Hepatocyte (in vitro differentiated cells): ENCODE measurements around the gene MINAR2. TPM values are rescaled to one million over a fixed set of nuclear protein-coding genes. Genes with fewer than 3 reads are reported as not detected.

Experiments used
- DNase-seq: peaks from one replicate; pipeline ENCODE4 v3.0.0-alpha.2; 2016; ENCODE audit warnings: low spot score
- H2AFZ ChIP-seq: fragments of 200-600 bp; sonication (generic); 2 replicates; pipeline ENCODE4 v1.6.0; 2016; ENCODE audit warnings: antibody characterized with exemption, mild to moderate bottlenecking
- H3K27ac ChIP-seq: fragments of 200-600 bp; sonication (generic); 2 replicates; pipeline ENCODE4 v1.5.1; 2016; ENCODE audit warnings: mild to moderate bottlenecking
- H3K27me3 ChIP-seq: fragments of 200-600 bp; sonication (generic); 2 replicates; pipeline ENCODE4 v1.6.1; 2016
- H3K36me3 ChIP-seq: fragments of 200-600 bp; sonication (generic); replicated peaks from 2 replicates; pipeline ENCODE4 v1.5.1; 2016; ENCODE audit warnings: low read depth; ENCODE audit not compliant: insufficient read depth
- H3K4me1 ChIP-seq: fragments of 200-600 bp; sonication (generic); 2 replicates; pipeline ENCODE4 v1.5.1; 2016; ENCODE audit warnings: mild to moderate bottlenecking, moderate library complexity; ENCODE audit not compliant: insufficient read depth
- H3K4me2 ChIP-seq: fragments of 200-600 bp; sonication (generic); 2 replicates; pipeline ENCODE4 v1.6.0; 2016
- H3K4me3 ChIP-seq: fragments of 200-600 bp; sonication (generic); 2 replicates; pipeline ENCODE4 v1.5.1; 2016; ENCODE audit warnings: mild to moderate bottlenecking
- H3K79me2 ChIP-seq: fragments of 200-600 bp; sonication (generic); 2 replicates; pipeline ENCODE4 v1.6.0; 2017; ENCODE audit warnings: mild to moderate bottlenecking
- H3K9me2 ChIP-seq: fragments of 200-600 bp; sonication (generic); replicated peaks from 2 replicates; pipeline ENCODE4 v1.6.0; 2017; ENCODE audit warnings: mild to moderate bottlenecking; ENCODE audit not compliant: insufficient read depth
- H3K9me3 ChIP-seq: fragments of 200-600 bp; sonication (generic); 2 replicates; pipeline ENCODE4 v1.5.1; 2016; ENCODE audit warnings: low read depth, mild to moderate bottlenecking
- H4K20me1 ChIP-seq: fragments of 200-600 bp; sonication (generic); 2 replicates; pipeline ENCODE4 v1.6.0; 2016; ENCODE audit warnings: mild to moderate bottlenecking; ENCODE audit not compliant: insufficient read depth, poor library complexity, severe bottlenecking
- CTCF ChIP-seq: fragments of 200-600 bp; sonication (generic); IDR thresholded peaks from 2 replicates; pipeline ENCODE4 v1.5.1; 2016; ENCODE audit warnings: antibody characterized with exemption, mild to moderate bottlenecking; ENCODE audit not compliant: poor library complexity
- EZH2 ChIP-seq: fragments of 200-600 bp; sonication (generic); IDR thresholded peaks from 2 replicates; pipeline ENCODE4 v1.6.1; 2016; ENCODE audit warnings: antibody characterized with exemption, mild to moderate bottlenecking, borderline replicate concordance
- EZH2phosphoT487 ChIP-seq: fragments of 200-600 bp; sonication (generic); IDR thresholded peaks from one replicate; pipeline ENCODE4 v1.6.1; 2018; ENCODE audit warnings: antibody characterized with exemption, mild to moderate bottlenecking, low read depth, moderate library complexity; ENCODE audit not compliant: unreplicated experiment, severe bottlenecking
- WGBS: methylation state at CpG from one replicate; pipeline ENCODE4 v1.1.6; 2016; ENCODE audit warnings: low lambda C conversion rate; ENCODE audit errors: missing lambda C conversion rate; 5-methylcytosine and 5-hydroxymethylcytosine counted together
- polyA plus RNA-seq: library from polyadenylated mRNA; unstranded; fragments of >200 nt; fragmentation: Nextera tagmentation; extraction: Ambion mirVana; gene quantifications from 2 replicates; pipeline ENCODE4 v1.2.1, GENCODE V29; 2016
- total RNA-seq: library from RNA; depleted of rRNA; stranded (reverse); fragments of >200 nt; gene quantifications from 2 replicates; pipeline ENCODE4 v1.2.3, GENCODE V29; 2014

The MINAR2 gene
- total and polyA plus RNA-seq, 2 experiments from 2014 or later, result 0.08 TPM; not detected in 1

- no peaks in the 10 kb centered on the region for H3K9me3 ChIP-seq
- 88% methylated on average over 1 of the region's 1 CpG for WGBS
Observed at GRCh38 chr5:129748913-129749880, 1.3 kb downstream of the MINAR2 start.

DNA sequence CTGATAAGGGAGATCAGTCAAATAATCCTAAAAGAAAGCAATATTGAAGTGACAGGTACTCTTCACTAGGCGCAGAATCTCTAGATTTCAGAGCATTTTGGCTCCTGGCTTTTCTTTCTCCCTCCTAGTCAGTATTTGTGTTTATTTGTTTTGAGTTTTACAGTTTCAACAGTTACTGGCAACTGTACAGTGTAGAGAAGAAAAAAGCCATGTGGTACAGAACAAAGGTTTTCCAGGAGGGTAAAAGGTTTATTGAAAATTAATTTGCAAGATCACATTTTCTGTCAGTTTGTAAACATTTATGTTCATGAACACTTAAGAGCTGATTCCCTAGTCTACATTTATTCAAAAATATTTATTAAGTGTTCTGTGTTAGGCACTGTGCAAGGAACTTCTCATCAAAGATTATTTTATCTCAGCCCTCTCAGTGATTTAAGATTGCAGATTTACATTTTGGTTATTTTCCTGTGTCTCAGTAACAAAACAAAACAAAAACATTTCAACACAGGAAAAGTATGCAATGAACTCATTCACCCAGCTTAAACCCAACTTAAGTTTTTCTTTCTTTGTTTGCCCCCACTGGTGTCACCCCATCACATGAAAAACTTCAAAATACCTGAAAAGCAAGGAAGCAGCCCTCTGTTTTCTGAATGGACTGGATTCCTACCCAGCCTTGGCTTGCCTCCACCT, 12.9 kb downstream of the MINAR2 start:
- Histone ChIP-seq H3K36me3 (no peaks in the 10 kb centered on the region), H3K4me2 (no peak overlapping the region), H4K20me1 (no peaks in the 10 kb centered on the region), H3K27ac (peak overlapping the region; percentile 11), H3K79me2 (no peaks in the 10 kb centered on the region), H3K4me1 (peaks cover 10% of the 10 kb centered on the region), H3K27me3 (no peaks in the 10 kb centered on the region), H3K4me3 (no peak overlapping the region), H3K9me2 (no peaks in the 10 kb centered on the region), H2AFZ (no peak overlapping the region), H3K9me3 (no peaks in the 10 kb centered on the region)
- DNase-seq, result no peak
- TF ChIP-seq EZH2phosphoT487 (no peak), CTCF (no peak), EZH2 (no peak)
- WGBS, result 74% methylated on average over 1 of the region's 1 CpG

More at GRCh38 chr5:129748913-129749880, 1.3 kb downstream of the MINAR2 start:
- no peaks in the 10 kb centered on the region for H4K20me1 ChIP-seq
- H3K4me3 ChIP-seq, result no peak overlapping the region
- H3K79me2 ChIP-seq, result no peaks in the 10 kb centered on the region
- no peaks in the 10 kb centered on the region for H3K9me2 ChIP-seq
- TF ChIP-seq EZH2, result no peak
- no peak for TF ChIP-seq CTCF
- no peak for TF ChIP-seq EZH2phosphoT487
- no peak overlapping the region for H3K27ac ChIP-seq
- H3K36me3 ChIP-seq, result no peaks in the 10 kb centered on the region
- no peaks in the 10 kb centered on the region for H3K4me1 ChIP-seq
- H2AFZ ChIP-seq, result no peak overlapping the region
- H3K4me2 ChIP-seq, result no peak overlapping the region
- no peak for DNase-seq
- no peaks in the 10 kb centered on the region for H3K27me3 ChIP-seq

DNA sequence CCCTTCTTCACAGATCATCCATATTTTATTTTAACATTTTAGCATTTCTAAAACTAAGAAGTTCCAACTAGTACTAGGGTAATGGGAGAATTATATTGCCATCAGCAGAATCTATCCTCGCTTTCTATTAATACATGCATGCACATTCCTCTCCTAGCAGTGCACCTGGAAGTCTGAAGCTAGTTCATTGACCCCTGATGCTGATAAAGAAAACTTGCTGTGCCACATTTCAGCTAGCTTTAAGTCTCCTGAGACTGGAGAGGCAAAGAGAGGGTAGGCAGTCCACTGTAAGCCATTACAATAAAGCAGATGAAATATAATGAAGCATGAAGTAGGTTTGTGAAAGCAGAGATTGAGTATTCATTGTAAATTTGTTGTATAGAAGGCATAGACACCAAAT, 15.8 kb downstream of the MINAR2 start:
- H3K36me3 ChIP-seq, result no peaks in the 10 kb centered on the region
- H3K4me3 ChIP-seq, result no peak overlapping the region
- WGBS, result 86% methylated on average over 1 of the region's 1 CpG
- no peak overlapping the region for H3K4me2 ChIP-seq
- no peak overlapping the region for H3K27ac ChIP-seq
- H2AFZ ChIP-seq, result no peak overlapping the region
- no peaks in the 10 kb centered on the region for H3K27me3 ChIP-seq
- H3K4me1 ChIP-seq, result peaks cover 10% of the 10 kb centered on the region
- no peak for TF ChIP-seq EZH2
- TF ChIP-seq CTCF, result no peak
- no peak for TF ChIP-seq EZH2phosphoT487
- H3K9me3 ChIP-seq, result no peaks in the 10 kb centered on the region
- H4K20me1 ChIP-seq, result no peaks in the 10 kb centered on the region
- no peaks in the 10 kb centered on the region for H3K9me2 ChIP-seq
- no peak for DNase-seq
- H3K79me2 ChIP-seq, result no peaks in the 10 kb centered on the region
